Endothelial cell of umbilical vein (primary cell): Measurements from ENCODE around the gene SPON1. TPM values are rescaled to one million over a fixed set of nuclear protein-coding genes. Genes with fewer than 3 reads are reported as not detected.

Experiments
- BruUV-seq: library from RNA; stranded (reverse); fragments of 400-500 nt; replicated peaks from 2 replicates; lab custom pipeline; 2021; lab: Mats Ljungman, UMichigan
- CTCF ChIA-PET: fragments of 300-600, 350-600 bp; sonication (Branson Sonifier 250); formaldehyde crosslinking; loops from one replicate; lab custom pipeline; 2021; ENCODE audit warnings: antibody characterized with exemption, inconsistent platforms; lab: Charles Lee
- POLR2A ChIA-PET: fragments of 300-600, 350-600 bp; sonication (Branson Sonifier 250); formaldehyde crosslinking; loops from one replicate; lab custom pipeline; 2021; ENCODE audit warnings: antibody characterized with exemption, inconsistent platforms; lab: Charles Lee
- DNase-seq: peaks from one replicate; pipeline ENCODE4 v3.0.0-alpha.2; 2011; ENCODE audit warnings: low read depth, low spot score
- FAIRE-seq: peaks from 2 replicates; lab custom pipeline; 2011; peaks lifted over from hg19 to GRCh38; lab: Jason Lieb, UNC
- H2AFZ ChIP-seq: 2 replicates; pipeline ENCODE4 v1.6.0; 2012; ENCODE audit warnings: low read depth, low read length, control low read depth, inconsistent platforms
- H3K27ac ChIP-seq: 2 replicates; pipeline ENCODE4 v1.5.1; 2011; ENCODE audit warnings: low read depth, mild to moderate bottlenecking, control low read depth, low read length, moderate library complexity; ENCODE audit not compliant: insufficient read depth
- H3K27me3 ChIP-seq, 2 experiments: 2 replicates each; pipeline versions ENCODE4 v1.6.0 to v1.6.1; 2011; ENCODE audit warnings: low read length in 2 of 2, mixed read lengths in 1 of 2; ENCODE audit not compliant: control insufficient read depth in 2 of 2, insufficient read depth in 2 of 2
- H3K36me3 ChIP-seq, 2 experiments: 2 replicates in 1 of 2; 3 replicates in 1 of 2; pipeline ENCODE4 v1.5.1; 2011; ENCODE audit warnings: low read length in 2 of 2, mild to moderate bottlenecking in 1 of 2, moderate library complexity in 1 of 2; ENCODE audit not compliant: control insufficient read depth in 2 of 2, insufficient read depth in 2 of 2; ENCODE audit errors: extremely low read depth in 1 of 2
- H3K4me1 ChIP-seq: 3 replicates; pipeline ENCODE4 v1.5.1; 2011; ENCODE audit warnings: mild to moderate bottlenecking, low read length; ENCODE audit not compliant: control insufficient read depth, insufficient read depth; ENCODE audit errors: extremely low read depth
- H3K4me2 ChIP-seq: 2 replicates; pipeline ENCODE4 v1.6.1; 2011; ENCODE audit warnings: low read length, control low read depth, mixed read lengths; ENCODE audit not compliant: insufficient read depth
- H3K4me3 ChIP-seq, 3 experiments: fragments of 200-600 bp in 1 of 3; sonication (generic), shearing (Covaris generic) in 1 of 3; replicated peaks in 1 of 3; 2 replicates each; pipeline ENCODE4 v1.5.1; 2011 to 2016; ENCODE audit warnings: control low read depth in 3 of 3, low read length in 3 of 3, mild to moderate bottlenecking in 2 of 3, inconsistent platforms in 1 of 3, low read depth in 1 of 3, moderate library complexity in 1 of 3; ENCODE audit not compliant: insufficient read depth in 1 of 3
- H3K79me2 ChIP-seq: 2 replicates; pipeline ENCODE4 v1.6.0; 2012; ENCODE audit warnings: low read length, inconsistent platforms; ENCODE audit not compliant: control insufficient read depth, insufficient read depth
- H3K9ac ChIP-seq: replicated peaks from 2 replicates; pipeline ENCODE3; 2011; ENCODE audit warnings: low read length, control low read depth; ENCODE audit not compliant: insufficient read depth; ENCODE audit errors: extremely low read depth
- H3K9me1 ChIP-seq: replicated peaks from 3 replicates; pipeline ENCODE4 v1.6.0; 2011; ENCODE audit warnings: mild to moderate bottlenecking, low read length; ENCODE audit not compliant: control insufficient read depth, insufficient read depth; ENCODE audit errors: extremely low read depth
- H3K9me3 ChIP-seq: replicated peaks from 2 replicates; pipeline ENCODE4 v1.5.1; 2012; ENCODE audit warnings: low read length, inconsistent platforms; ENCODE audit not compliant: control insufficient read depth, insufficient read depth
- H4K20me1 ChIP-seq: replicated peaks from 2 replicates; pipeline ENCODE3; 2011; ENCODE audit warnings: mild to moderate bottlenecking, low read length; ENCODE audit not compliant: control insufficient read depth, insufficient read depth; ENCODE audit errors: extremely low read depth
- EZH2 ChIP-seq: IDR thresholded peaks from 2 replicates; pipeline ENCODE4 v1.6.1; 2012; ENCODE audit warnings: borderline replicate concordance, low read depth, mild to moderate bottlenecking, moderate library complexity, low read length, inconsistent platforms; ENCODE audit not compliant: severe bottlenecking
- FOS ChIP-seq: IDR thresholded peaks from 2 replicates; pipeline ENCODE4 v1.6.1; 2011; ENCODE audit warnings: mild to moderate bottlenecking, low read length, moderate library complexity, borderline replicate concordance; ENCODE audit not compliant: insufficient read depth
- GATA2 ChIP-seq: IDR thresholded peaks from 2 replicates; pipeline ENCODE4 v1.7.0; 2011; ENCODE audit warnings: low read depth, mild to moderate bottlenecking, moderate library complexity, mixed read lengths, low read length; ENCODE audit not compliant: insufficient read length, insufficient read depth
- JUN ChIP-seq: IDR thresholded peaks from 2 replicates; pipeline ENCODE4 v1.6.1; 2011; ENCODE audit warnings: borderline replicate concordance, low read depth; ENCODE audit not compliant: insufficient read length, insufficient read depth
- MYC ChIP-seq: IDR thresholded peaks from one replicate; pipeline ENCODE4 v1.6.1; 2011; ENCODE audit warnings: mild to moderate bottlenecking, low read depth, low read length
- POLR2A ChIP-seq: IDR thresholded peaks from 2 replicates; pipeline ENCODE4 v1.6.1; 2012; ENCODE audit warnings: low read depth, mild to moderate bottlenecking, control low read depth, low read length
- POLR2AphosphoS5 ChIP-seq: IDR thresholded peaks from 2 replicates; pipeline ENCODE4 v1.6.1; 2012; ENCODE audit warnings: low read depth, mild to moderate bottlenecking, control low read depth, low read length, moderate library complexity; ENCODE audit not compliant: insufficient read depth
- dilution Hi-C: fragments of 300-500 bp; cut with MboI; formaldehyde crosslinking; loops from one replicate; pipeline ENCODE4 v1.15.0; 2019; ENCODE audit warnings: low sequenced_read_pairs; ENCODE audit not compliant: extremely low pct_ligation_motif_present
- intact Hi-C: fragments of 100-400 bp; cut with micrococcal nuclease; formaldehyde crosslinking; loops from one replicate; pipeline ENCODE4 v1.10.0; 2022
- polyA plus RNA-seq, 4 experiments: library from polyadenylated mRNA; depleted of rRNA in 3 of 4; stranded (reverse) in 3 of 4; unstranded in 1 of 4; fragments of >200 nt; gene quantifications; 2 replicates each; pipeline versions ENCODE4 v1.2.1 to v1.2.3, GENCODE V29; 2011 to 2012; ENCODE audit warnings: missing spikeins in 1 of 4
- total RNA-seq: library from RNA; stranded (reverse); gene quantifications from 2 replicates; pipeline ENCODE4 v1.2.3, GENCODE V29; 2021
- TF ChIP-seq, protein P1 (sequence below): IDR thresholded peaks from 2 replicates; pipeline ENCODE4 v1.6.1; 2011; ENCODE audit not compliant: insufficient read depth, insufficient read length
- TF ChIP-seq, protein P2 (sequence below), 2 donors: IDR thresholded peaks; 1 replicate in 1 of 2; 2 replicates in 1 of 2; pipeline ENCODE4 v1.5.1; 2011; ENCODE audit warnings: low read length in 2 of 2, mild to moderate bottlenecking in 2 of 2, moderate library complexity in 2 of 2, control low read depth in 1 of 2, inconsistent platforms in 1 of 2, low read depth in 1 of 2; ENCODE audit not compliant: insufficient read depth in 1 of 2; ENCODE audit errors: extremely low read depth in 1 of 2

The SPON1 gene
- total and polyA plus RNA-seq, 2 donors (not counting 3 experiments of a cell fraction or from before 2014, with no cell fraction given) = 0.31 TPM; not detected in 1

GRCh38 chr11:14149683-14150082 is 187.2 kb downstream of the SPON1 start:
- CTCF ChIA-PET = interaction anchor here (1.3 to 4.4 kb wide), 9 partner anchors 9 to 663 kb away, joined by 4 to 63 read pairs (median 6); no protein-coding TSS in a partner anchor

More at GRCh38 chr11:14149683-14150082, 187.2 kb downstream of the SPON1 start:
- no peak for TF ChIP-seq POLR2A
- TF ChIP-seq GATA2 = no peak
- TF ChIP-seq, protein P1, sequence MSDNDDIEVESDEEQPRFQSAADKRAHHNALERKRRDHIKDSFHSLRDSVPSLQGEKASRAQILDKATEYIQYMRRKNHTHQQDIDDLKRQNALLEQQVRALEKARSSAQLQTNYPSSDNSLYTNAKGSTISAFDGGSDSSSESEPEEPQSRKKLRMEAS = no peak
- TF ChIP-seq POLR2AphosphoS5 = no peak
- TF ChIP-seq EZH2 = no peak
- TF ChIP-seq JUN = no peak
- TF ChIP-seq, protein P2, sequence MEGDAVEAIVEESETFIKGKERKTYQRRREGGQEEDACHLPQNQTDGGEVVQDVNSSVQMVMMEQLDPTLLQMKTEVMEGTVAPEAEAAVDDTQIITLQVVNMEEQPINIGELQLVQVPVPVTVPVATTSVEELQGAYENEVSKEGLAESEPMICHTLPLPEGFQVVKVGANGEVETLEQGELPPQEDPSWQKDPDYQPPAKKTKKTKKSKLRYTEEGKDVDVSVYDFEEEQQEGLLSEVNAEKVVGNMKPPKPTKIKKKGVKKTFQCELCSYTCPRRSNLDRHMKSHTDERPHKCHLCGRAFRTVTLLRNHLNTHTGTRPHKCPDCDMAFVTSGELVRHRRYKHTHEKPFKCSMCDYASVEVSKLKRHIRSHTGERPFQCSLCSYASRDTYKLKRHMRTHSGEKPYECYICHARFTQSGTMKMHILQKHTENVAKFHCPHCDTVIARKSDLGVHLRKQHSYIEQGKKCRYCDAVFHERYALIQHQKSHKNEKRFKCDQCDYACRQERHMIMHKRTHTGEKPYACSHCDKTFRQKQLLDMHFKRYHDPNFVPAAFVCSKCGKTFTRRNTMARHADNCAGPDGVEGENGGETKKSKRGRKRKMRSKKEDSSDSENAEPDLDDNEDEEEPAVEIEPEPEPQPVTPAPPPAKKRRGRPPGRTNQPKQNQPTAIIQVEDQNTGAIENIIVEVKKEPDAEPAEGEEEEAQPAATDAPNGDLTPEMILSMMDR (IDR thresholded peaks at IDR 0.05; ENCODE audit: extremely low read depth in 1 of 2, insufficient read depth in 1 of 2, low read depth in 1 of 2, low read length in 2 of 2) = no peak
- TF ChIP-seq FOS = no peak
- TF ChIP-seq MYC = no peak
- H3K4me3 ChIP-seq = no peak overlapping the region
- intact Hi-C loops (no loop called here), dilution Hi-C loops (no loop called here)
- DNase-seq (no peak), FAIRE-seq (no peak)
- POLR2A ChIA-PET = no interaction called here
- no peaks in the 10 kb centered on the region for H3K9me1 ChIP-seq
- H3K36me3 ChIP-seq = no peaks in the 10 kb centered on the region
- no peaks in the 10 kb centered on the region for H3K79me2 ChIP-seq
- H3K27ac ChIP-seq = no peak overlapping the region
- no peaks in the 10 kb centered on the region for H3K4me1 ChIP-seq
- H3K27me3 ChIP-seq = no peaks in the 10 kb centered on the region
- no peaks in the 10 kb centered on the region for H4K20me1 ChIP-seq
- H2AFZ ChIP-seq = no peak overlapping the region
- no peak overlapping the region for H3K9ac ChIP-seq
- no peak overlapping the region for H3K4me2 ChIP-seq
- H3K9me3 ChIP-seq = no peaks in the 10 kb centered on the region
- no TSS peak for BruUV-seq
